GM18505 (cell line): ENCODE results near the gene NR6A1.
"Not testable (repeated sequence)": the region's sequence is repeated elsewhere in the genome, so short reads cannot be mapped to it uniquely, and the experiment has no call there.

ENCODE experiments used
- ATAC-seq: cut with Tn5 transposase; IDR thresholded peaks from one replicate; pipeline ENCODE4 v1.9.1; 2021; ENCODE audit not compliant: unreplicated experiment
- POLR2A ChIP-seq: IDR thresholded peaks from 4 replicates; pipeline ENCODE4 v1.6.1; 2011; ENCODE audit warnings: borderline replicate concordance; ENCODE audit not compliant: insufficient read depth, insufficient read length; ENCODE audit errors: extremely low read depth

Gene NR6A1

DNA sequence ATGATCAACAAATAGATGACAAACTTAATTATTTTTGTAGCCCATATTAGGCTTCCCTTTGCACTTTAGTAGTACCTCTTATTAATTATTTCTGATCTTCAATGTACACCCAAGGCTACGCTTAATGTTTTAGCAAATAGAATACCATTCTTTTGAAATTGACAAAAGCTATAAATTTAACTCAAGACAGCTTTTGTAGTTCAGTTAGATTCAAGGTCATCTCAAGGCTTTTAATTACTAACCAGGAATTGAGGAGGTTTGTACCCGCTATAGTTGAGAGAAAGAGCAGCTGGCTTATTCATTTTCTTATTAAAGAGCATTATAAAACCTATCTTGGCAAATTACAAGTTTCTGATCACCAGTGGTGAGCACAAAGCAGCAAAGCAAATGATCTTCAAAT lies 15.1 kb downstream of the NR6A1 start:
- ATAC-seq, result no peak
- TF ChIP-seq POLR2A, result no peak

DNA sequence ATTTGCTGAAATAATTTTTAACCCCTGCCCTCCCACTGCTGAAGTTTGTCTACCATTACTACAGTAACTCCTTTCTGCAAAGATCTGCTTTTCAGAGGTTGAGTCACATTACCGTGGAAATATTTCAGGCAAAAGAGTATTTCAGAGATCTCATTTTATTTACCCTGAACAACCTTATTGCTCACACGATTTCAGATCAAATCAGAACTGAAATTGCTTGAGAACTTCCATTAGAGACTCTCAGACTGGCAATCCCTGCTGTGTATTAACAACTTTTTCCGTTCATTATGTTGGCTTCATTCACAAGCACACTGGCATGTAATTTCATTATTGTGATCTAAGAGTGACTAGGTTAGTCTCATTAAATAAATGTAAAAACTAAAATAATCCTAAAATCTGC lies 16.1 kb downstream of the NR6A1 start:
- no peak for TF ChIP-seq POLR2A
- ATAC-seq, result no peak

DNA sequence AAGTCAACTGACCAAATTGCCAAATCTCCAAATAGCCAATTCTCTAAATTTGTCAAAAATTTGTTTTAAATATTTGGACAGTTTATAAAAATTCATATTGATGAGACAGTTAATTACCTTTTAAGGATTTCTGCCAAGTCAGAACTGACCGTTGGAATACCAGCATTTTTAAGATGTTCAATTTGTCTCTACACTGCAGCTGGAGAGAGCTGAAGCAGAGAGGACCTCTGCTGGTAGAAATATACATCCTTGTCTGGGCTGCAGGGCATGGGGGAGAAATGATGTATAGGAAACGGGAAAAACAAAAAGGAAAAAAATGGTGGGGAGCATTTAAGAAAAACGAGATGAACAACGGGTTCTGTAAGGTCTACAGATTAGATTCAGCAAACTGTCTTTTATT lies 16.8 kb downstream of the NR6A1 start:
- ATAC-seq, result no peak
- TF ChIP-seq POLR2A, result no peak

DNA sequence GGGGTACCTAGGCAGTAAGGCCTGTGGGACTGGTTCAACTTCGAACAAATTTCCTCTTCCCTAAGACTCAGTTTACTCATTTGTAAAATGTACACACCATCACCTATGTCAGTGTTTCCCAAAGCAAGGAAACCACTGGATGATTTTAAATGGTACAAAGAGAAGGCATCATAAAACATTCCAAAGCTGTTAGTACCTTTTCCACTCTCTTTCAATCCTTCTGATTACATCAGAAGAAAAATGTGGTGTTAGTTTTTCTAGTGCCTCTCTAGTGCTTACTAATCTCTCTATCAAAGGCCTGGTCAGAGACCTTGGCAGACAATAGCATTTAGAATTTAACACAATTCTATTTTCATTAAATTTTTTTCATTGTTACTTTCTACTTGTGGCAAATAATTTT lies 18.1 kb downstream of the NR6A1 start:
- ATAC-seq, result no peak
- no peak for TF ChIP-seq POLR2A

DNA sequence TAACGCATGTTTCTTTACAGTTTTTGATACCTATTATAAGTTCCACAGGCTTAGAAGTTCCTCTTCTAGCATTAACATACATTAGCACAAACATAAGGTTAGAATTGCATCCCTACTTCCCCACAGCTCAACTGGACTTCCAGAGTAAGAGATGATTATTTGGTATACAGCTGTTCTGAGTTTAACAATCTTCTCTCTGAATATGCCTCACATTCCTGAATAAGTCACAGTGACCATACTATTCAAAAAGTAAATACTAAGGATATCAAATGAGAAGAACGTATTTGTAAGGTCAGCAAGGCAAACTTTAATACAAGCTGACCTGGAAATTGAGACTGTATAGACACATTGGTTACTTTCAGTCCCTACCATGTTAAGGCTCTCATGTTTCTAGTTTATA lies 21.3 kb downstream of the NR6A1 start:
- no peak for TF ChIP-seq POLR2A

DNA sequence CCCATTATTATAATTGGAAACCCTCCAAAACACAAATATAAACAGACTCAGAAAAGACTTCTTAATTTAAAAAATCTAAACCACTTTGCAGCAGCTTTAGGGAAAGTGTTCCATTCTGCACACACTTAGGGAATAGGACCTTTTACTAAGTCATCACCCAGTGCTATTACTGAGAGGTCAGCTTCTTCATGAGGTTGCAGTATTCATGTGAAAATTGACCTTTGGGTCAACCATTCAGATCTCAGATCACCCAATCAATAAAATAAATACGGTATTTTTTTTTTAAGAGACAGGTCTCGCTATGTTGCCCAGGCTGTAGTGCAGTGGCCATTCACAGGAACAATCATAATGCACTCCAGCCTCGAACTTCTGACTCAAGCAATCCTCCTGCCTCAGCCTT lies 21.8 kb downstream of the NR6A1 start:
- TF ChIP-seq POLR2A, result no peak
- no peak for ATAC-seq

More for the DNA sequence above, 21.3 kb downstream of the NR6A1 start:
- ATAC-seq, result no peak

DNA sequence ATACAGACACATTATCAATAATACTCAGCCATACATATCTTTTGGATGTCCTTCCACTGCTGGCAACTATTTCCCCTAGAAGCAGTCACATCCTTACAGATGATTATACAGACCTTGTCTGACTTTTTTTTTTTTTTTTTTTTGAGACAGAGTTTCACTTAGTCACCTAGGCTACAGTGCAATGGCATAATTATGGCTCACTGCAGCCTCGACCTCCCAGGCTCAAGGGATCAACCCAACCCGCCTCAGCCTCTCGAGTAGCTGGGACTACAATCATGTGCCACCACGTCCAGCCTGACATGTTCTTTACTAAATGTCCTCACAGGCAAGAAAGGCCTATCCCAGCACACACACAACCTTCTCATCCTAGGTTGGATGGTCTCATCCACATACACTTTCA lies 24.0 kb downstream of the NR6A1 start:
- ATAC-seq, result no peak
- TF ChIP-seq POLR2A, result no peak

DNA sequence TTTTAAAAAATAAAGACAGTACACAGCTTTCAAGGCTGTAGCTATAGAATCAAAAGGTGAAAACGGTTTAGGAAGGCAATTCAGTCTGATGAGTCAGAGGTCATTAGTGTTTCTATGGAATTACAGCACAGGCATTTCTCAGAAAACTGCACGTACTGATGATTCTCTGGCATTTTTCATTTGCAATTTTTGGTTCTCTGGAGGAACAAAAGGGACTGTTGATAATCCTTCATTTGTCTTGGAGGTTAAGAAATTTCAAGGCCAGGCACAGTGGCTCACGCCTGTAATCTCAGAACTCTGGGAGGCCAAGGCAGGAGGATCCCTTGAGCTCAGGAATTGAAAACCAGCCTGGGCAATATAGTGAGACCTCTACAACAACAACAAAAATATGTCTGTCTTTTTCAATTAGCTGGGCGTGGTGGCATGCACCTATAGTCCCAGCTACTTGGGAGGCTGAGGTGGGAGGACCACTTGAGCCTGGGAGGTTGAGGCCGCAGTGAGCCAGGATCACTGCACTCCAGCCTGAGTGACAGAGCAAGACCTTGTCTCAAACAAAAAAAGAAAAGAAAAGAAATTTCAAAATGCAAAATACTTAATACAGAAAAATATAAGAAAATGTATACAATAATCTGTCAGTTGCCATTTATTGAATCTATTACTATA lies 27.3 kb downstream of the NR6A1 start:
- no peak for TF ChIP-seq POLR2A
- ATAC-seq, result no peak

DNA sequence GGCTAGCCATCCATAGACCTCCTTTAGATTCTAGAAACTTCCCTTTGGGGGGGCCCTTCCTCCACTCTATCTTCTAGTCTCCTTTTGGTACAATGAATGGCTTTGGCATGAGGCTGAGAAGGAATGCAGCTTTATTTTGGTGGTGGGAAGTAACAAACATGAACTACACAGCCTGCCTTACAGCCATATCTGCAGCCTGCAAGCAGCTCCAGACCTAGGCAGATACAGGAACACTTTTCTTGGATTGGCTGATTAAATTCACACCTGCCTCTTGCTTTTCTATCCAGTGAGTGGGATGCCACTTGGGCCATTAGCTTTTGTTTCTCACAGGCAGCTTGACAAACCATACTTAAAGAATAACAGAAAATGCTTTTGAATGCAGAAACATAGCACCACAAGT lies 28.2 kb downstream of the NR6A1 start:
- TF ChIP-seq POLR2A, result no peak
- ATAC-seq, result no peak

DNA sequence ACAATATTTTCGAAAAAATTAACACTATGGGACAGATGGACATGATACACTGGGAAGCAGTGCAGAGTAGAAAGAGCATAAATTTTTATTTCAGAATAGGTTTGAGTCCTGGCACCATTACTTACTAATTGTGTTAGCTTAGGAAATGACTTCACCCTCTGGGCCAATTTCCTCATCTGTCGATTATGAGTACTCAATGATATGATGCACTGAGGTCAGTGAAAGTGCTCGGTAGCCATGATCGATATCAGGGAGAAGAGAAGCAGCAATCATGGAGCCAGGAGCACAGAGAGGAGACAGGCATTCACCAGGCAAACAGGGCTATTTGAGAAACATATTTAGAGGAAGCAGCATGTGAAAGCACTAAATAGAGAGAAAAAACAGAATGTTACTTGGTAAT lies 29.4 kb downstream of the NR6A1 start:
- no peak for TF ChIP-seq POLR2A
- no peak for ATAC-seq

DNA sequence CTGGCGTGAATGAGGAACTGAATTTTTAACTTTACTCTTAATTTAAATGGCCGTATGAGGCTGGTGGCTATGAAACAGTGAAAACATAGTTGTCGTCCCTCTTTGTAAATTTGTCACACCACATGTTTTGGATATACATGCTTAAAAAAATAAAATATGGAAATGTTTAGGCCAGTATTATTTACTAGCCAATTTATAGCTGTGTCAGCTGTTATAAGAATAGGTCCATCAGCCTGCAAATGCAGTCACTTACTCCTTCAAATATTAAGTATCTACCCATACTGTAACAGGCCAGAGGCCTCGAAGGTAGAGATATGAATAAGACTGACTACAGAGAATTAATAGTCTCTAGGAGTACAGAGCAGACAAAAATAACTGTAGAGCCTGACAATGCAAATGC lies 30.0 kb downstream of the NR6A1 start:
- TF ChIP-seq POLR2A, result no peak
- ATAC-seq, result no peak

DNA sequence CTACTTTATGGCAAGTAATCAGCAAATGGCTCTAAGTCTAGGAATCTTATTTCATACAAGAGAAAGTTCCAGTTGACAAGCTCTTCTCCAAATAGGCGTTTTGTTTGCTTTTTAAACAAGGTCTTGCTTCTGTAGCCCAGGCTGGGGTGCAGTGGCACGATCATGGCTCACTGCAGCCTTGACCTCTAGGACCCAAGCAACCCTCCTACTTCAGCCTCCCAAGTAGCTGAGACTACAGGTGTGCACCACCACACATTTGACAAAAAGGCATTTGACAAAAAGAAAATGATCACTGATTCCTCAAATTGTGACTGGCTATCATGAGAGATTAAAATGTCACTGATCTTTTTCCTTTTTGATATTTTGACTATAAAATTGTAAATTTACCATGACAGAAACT lies 31.8 kb downstream of the NR6A1 start:
- no peak for ATAC-seq
- no peak for TF ChIP-seq POLR2A

DNA sequence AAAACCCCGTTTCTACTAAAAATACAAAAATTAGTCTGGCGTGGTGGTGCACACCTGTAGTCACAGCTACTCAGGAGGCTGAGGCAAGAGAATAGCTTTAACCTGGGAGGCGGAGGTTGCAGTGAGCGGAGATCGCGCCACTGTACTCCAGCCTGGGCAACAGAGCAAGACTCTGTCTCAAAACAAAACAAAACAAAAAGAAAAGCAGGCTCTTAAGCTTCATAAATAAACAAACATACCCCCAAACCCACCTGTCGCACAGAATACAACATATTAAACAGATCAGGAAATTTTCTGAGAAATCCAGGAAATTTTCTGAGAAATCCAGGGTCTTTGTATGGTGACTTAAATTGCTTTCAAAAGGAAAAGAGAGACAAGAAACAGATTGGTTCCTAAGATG lies 33.0 kb downstream of the NR6A1 start:
- ATAC-seq, result not testable (repeated sequence)

DNA sequence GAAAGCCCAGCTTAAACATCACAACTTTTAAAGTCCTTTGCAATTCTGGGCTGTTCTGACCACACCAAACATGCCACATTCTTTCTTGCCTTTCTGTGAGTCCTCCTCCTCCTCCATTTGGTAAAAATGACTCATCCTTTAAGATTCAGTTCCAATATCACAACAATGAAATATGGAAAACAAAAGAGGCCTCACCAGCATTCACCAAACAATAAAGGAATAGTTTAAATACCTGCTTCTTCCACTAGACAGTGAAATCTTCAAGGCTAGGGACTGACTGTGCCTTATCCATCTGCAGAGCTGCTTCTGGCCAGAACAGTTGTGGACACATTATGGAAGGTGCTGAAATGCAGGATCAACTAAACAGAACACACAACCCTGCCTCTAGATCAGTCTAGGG lies 36.0 kb downstream of the NR6A1 start:
- no peak for ATAC-seq
- TF ChIP-seq POLR2A, result no peak

DNA sequence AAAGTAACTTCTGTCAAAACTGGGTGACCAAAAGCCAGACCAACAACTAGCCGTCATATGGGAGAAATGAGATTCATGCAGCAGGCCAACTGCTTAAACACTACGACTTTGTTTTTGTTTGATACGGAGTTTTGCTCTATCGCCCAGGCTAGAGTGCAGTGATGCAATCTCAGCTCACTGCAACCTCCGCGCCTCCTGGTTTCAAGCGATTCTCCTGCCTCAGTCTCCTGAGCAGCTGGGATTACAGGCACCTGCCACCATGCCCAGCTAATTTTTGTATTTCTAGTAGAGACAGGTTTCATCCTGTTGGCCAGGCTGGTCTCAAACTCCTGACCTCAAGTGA lies 36.4 kb downstream of the NR6A1 start:
- ATAC-seq, result not testable (repeated sequence)
